GM12891 (cell line): Measurements from ENCODE around the gene HDAC9.

Experiments used
- PAX5 ChIP-seq: IDR thresholded peaks from 2 replicates; pipeline ENCODE4 v1.6.1; 2011; ENCODE audit warnings: low read length, moderate library complexity, mild to moderate bottlenecking; ENCODE audit not compliant: insufficient read depth, severe bottlenecking
- POLR2A ChIP-seq: IDR thresholded peaks from 2 replicates; pipeline ENCODE4 v1.6.1; 2011; ENCODE audit warnings: low read depth, low read length, control low read depth
- POLR2AphosphoS5 ChIP-seq: IDR thresholded peaks from 2 replicates; pipeline ENCODE4 v1.6.1; 2011; ENCODE audit warnings: low read depth, low read length, control low read depth
- POU2F2 ChIP-seq: IDR thresholded peaks from 2 replicates; pipeline ENCODE4 v1.6.1; 2011; ENCODE audit warnings: low read depth, mild to moderate bottlenecking, control low read depth, low read length, moderate library complexity
- SPI1 ChIP-seq: IDR thresholded peaks from 2 replicates; pipeline ENCODE4 v1.6.1; 2011; ENCODE audit warnings: low read depth, low read length, control low read depth
- TAF1 ChIP-seq: IDR thresholded peaks from 2 replicates; pipeline ENCODE4 v1.6.1; 2011; ENCODE audit warnings: low read depth, low read length, control low read depth

DNA sequence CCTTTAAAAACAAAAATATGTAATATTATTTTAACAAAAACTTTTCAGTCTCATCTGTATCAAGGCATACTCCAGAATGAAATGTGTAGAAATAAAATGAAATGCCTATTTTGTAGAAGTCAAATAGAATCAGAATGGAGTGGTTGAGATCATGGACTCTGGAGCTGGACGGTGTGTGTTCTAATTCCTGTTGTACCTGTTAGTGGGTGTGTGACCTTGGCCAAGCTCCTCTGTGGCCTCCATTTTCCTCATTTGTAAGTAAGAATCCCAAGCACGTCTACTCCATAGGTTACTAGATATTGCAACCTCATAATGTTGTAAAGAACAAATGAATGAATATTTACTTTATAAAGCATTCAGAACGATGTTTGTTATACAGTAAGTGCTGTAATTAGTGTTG lies 74.9 kb downstream of the HDAC9 start:
- TF ChIP-seq POLR2A (no peak), POLR2AphosphoS5 (no peak), TAF1 (no peak), PAX5 (no peak), SPI1 (no peak), POU2F2 (no peak)
